Parathyroid adenoma (tissue), 2 donors: Measurements from ENCODE around the gene SP140L.

Source experiments
- H2AFZ ChIP-seq: fragments of 300-600 bp; sonication (generic); one replicate; pipeline ENCODE4 v1.7.0; 2017; ENCODE audit warnings: antibody characterized with exemption, mild to moderate bottlenecking
- H3K27ac ChIP-seq: fragments of 300-600 bp; sonication (generic); one replicate; pipeline ENCODE4 v1.7.0; 2017
- H3K27me3 ChIP-seq: fragments of 300-600 bp; sonication (generic); one replicate; pipeline ENCODE4 v1.7.0; 2017; ENCODE audit warnings: low read length; ENCODE audit not compliant: control insufficient read depth, insufficient read depth
- H3K36me3 ChIP-seq: fragments of 300-600 bp; sonication (generic); one replicate; pipeline ENCODE4 v1.7.0; 2017; ENCODE audit warnings: low read length; ENCODE audit not compliant: control insufficient read depth, insufficient read depth
- H3K4me1 ChIP-seq: fragments of 300-600 bp; sonication (generic); one replicate; pipeline ENCODE4 v1.7.0; 2017; ENCODE audit warnings: control low read depth
- H3K4me2 ChIP-seq: fragments of 300-600 bp; sonication (generic); one replicate; pipeline ENCODE4 v1.7.0; 2017; ENCODE audit warnings: low read length
- H3K4me3 ChIP-seq: fragments of 300-600 bp; sonication (generic); one replicate; pipeline ENCODE4 v1.7.0; 2017; ENCODE audit warnings: low read depth, low read length
- H3K79me2 ChIP-seq: fragments of 300-600 bp; sonication (generic); one replicate; pipeline ENCODE4 v1.7.0; 2017; ENCODE audit warnings: control low read depth
- H3K9ac ChIP-seq: fragments of 300-600 bp; sonication (generic); one replicate; pipeline ENCODE4 v1.7.0; 2017; ENCODE audit warnings: mild to moderate bottlenecking
- H3K9me3 ChIP-seq: fragments of 300-600 bp; sonication (generic); one replicate; pipeline ENCODE4 v1.7.0; 2017; ENCODE audit warnings: low read length; ENCODE audit not compliant: control insufficient read depth
- TF ChIP-seq, protein P1 (sequence below): fragments of 300-600 bp; sonication (generic); IDR thresholded peaks from one replicate; pipeline ENCODE4 v1.7.0; 2017; ENCODE audit warnings: antibody characterized with exemption, mild to moderate bottlenecking
- donor health status: primary hyperparathyroidism.

The SP140L gene

DNA sequence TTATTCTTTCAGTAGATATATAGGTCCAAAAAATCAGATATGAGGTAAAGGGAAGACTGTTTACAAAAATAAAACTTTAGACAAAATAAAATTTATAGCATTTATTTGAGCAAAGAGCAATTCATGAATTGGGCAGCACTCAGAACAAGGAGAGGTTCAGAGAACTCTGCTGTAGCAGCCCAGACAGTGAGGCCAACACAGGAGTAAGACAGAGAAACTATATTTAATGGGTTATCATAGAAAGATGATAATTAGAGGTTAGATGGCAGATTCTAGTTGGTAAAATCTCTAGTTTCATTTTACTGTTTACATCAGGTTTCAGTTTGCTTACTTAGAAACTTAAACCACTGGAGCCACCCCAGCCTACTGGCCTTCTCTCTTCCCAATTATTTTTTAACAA, 30.1 kb upstream of the SP140L start:
- H3K4me2 ChIP-seq, result no peak overlapping the region
- no peaks in the 10 kb centered on the region for H3K79me2 ChIP-seq
- TF ChIP-seq, protein P1, sequence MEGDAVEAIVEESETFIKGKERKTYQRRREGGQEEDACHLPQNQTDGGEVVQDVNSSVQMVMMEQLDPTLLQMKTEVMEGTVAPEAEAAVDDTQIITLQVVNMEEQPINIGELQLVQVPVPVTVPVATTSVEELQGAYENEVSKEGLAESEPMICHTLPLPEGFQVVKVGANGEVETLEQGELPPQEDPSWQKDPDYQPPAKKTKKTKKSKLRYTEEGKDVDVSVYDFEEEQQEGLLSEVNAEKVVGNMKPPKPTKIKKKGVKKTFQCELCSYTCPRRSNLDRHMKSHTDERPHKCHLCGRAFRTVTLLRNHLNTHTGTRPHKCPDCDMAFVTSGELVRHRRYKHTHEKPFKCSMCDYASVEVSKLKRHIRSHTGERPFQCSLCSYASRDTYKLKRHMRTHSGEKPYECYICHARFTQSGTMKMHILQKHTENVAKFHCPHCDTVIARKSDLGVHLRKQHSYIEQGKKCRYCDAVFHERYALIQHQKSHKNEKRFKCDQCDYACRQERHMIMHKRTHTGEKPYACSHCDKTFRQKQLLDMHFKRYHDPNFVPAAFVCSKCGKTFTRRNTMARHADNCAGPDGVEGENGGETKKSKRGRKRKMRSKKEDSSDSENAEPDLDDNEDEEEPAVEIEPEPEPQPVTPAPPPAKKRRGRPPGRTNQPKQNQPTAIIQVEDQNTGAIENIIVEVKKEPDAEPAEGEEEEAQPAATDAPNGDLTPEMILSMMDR, result no peak
- H3K4me3 ChIP-seq, result no peak overlapping the region
- no peak overlapping the region for H3K9ac ChIP-seq
- no peaks in the 10 kb centered on the region for H3K27me3 ChIP-seq
- no peaks in the 10 kb centered on the region for H3K9me3 ChIP-seq
- H3K4me1 ChIP-seq, result no peaks in the 10 kb centered on the region
- H3K27ac ChIP-seq, result no peak overlapping the region
- no peak overlapping the region for H2AFZ ChIP-seq
- no peaks in the 10 kb centered on the region for H3K36me3 ChIP-seq

DNA sequence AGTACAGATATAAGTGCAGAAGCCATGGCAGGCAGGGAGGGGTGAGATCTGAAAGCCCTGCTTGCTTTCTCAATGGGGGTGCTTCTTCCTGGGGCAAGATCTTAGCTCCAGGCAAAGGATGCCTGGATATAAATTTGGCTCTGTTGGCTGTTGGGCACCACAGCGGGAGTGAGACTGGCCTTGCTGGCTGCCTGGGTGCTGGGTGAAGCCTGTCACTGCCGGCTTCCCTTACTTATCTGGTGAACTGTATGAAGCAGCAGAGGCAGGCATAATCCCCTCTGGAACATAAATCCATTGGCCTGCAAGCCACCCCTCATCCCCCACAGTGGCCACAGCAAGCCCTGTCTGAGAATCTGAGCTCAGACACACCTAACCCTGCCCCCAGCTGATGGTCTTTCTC, 27.4 kb upstream of the SP140L start:
- no peaks in the 10 kb centered on the region for H3K27me3 ChIP-seq
- no peaks in the 10 kb centered on the region for H3K4me1 ChIP-seq
- no peak overlapping the region for H2AFZ ChIP-seq
- H3K4me3 ChIP-seq, result no peak overlapping the region
- no peak overlapping the region for H3K9ac ChIP-seq
- H3K9me3 ChIP-seq, result no peaks in the 10 kb centered on the region
- TF ChIP-seq, protein P1, result no peak
- H3K36me3 ChIP-seq, result no peaks in the 10 kb centered on the region
- H3K4me2 ChIP-seq, result no peak overlapping the region
- no peaks in the 10 kb centered on the region for H3K79me2 ChIP-seq
- H3K27ac ChIP-seq, result no peak overlapping the region

DNA sequence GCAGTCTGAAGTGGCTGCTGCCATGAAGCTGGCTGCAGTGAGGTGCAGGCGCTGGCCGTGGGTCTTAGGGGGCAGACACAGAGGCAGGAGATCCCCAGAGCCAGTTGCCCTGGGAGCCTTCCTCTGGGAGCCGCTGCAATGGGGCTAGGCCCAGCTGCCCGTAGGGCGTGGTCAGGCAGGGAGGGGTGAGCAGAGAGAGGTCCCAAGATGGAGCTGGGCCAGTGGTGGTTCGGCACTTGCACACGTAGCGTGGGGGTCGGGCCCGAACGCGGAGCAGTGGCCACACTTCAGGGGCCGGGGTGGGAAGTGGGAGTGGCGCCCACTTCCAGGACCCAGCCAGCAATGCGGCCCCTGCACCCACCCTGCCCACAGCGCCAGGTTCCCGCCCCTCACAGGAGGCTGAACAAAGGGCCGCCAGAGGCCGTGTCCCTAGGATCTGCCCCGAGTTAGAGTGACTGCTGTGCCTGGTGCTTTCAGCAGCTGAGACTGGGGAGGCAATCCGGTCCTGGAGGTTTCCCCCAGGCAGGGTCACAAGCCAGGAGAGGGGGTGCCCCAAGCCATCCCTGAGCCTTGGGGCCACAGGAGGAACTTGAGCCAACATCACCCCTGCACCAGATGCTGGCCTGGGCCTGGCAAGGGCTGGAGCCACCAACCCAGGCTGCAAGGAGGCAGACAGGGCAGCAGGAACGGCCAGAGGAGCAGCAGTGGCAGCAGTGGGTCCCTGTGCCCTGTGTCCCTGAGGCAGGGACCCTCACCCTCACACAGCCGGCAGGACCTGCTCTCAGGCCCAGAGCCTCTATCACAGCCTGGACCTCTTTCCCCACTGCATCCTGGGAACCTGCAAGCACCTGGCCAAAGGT, 21.3 kb upstream of the SP140L start:
- no peaks in the 10 kb centered on the region for H3K9me3 ChIP-seq
- no peaks in the 10 kb centered on the region for H3K79me2 ChIP-seq
- H3K36me3 ChIP-seq, result no peaks in the 10 kb centered on the region
- no peaks in the 10 kb centered on the region for H3K27me3 ChIP-seq
- no peak overlapping the region for H3K4me3 ChIP-seq
- TF ChIP-seq, protein P1, result no peak
- H3K9ac ChIP-seq, result no peak overlapping the region
- no peak overlapping the region for H3K27ac ChIP-seq
- no peaks in the 10 kb centered on the region for H3K4me1 ChIP-seq
- no peak overlapping the region for H2AFZ ChIP-seq
- H3K4me2 ChIP-seq, result no peak overlapping the region

DNA sequence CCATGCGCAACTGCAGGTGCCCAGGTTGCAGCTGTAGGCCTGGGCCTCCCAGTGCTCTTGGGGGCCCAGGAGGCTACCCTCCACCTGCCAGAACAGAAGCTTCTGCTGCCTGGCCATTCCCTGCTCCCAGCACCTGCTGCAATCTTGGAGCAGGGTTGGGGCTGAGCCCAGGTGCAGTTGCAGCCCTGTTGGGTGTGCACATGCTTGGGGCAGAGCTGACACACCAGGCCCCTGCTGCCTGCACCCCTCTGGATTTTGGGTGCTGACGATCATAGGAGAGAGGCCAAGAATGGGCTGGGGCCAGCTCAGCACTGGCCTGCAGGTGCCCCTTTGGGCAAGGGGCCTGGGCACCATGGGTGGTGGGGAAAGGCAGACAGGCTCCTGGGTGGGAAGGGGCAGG, 20.5 kb upstream of the SP140L start:
- H3K4me1 ChIP-seq, result peaks cover under 1% of the 10 kb centered on the region
- no peaks in the 10 kb centered on the region for H3K36me3 ChIP-seq
- H3K4me3 ChIP-seq, result no peak overlapping the region
- H3K27me3 ChIP-seq, result no peaks in the 10 kb centered on the region
- H3K9ac ChIP-seq, result no peak overlapping the region
- H3K27ac ChIP-seq, result no peak overlapping the region
- TF ChIP-seq, protein P1, result no peak
- no peak overlapping the region for H3K4me2 ChIP-seq
- H3K9me3 ChIP-seq, result no peaks in the 10 kb centered on the region
- H2AFZ ChIP-seq, result no peak overlapping the region
- no peaks in the 10 kb centered on the region for H3K79me2 ChIP-seq

DNA sequence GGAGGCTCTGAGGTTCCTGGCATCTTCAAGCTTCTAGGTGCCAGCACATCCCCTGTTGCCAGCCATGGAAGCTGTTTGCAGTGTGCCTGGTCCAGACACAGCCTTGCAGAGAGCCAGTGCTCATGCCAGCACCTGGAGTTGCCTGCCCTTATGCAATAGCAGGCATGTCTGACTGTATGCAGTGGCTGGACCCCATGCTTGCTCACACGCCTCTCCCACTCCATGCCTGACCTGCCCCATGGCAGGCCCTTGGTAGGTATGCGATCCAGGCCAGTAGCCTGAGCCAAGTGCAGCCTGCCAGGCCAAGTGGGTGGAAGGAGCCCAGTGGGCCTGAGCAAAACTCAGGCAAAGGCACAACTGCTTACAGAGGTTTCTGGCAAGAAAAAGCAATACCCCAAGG, 19.5 kb upstream of the SP140L start:
- Histone ChIP-seq H3K79me2 (no peaks in the 10 kb centered on the region), H3K4me1 (peaks cover 3% of the 10 kb centered on the region), H3K9me3 (no peaks in the 10 kb centered on the region), H3K36me3 (no peaks in the 10 kb centered on the region), H3K27ac (no peak overlapping the region), H3K27me3 (no peaks in the 10 kb centered on the region), H3K9ac (no peak overlapping the region), H2AFZ (no peak overlapping the region), H3K4me3 (no peak overlapping the region), H3K4me2 (no peak overlapping the region)
- TF ChIP-seq, protein P1, result no peak
